HG03521 (cell line): ENCODE measurements around the gene MTA3.

ENCODE experiments used
- ATAC-seq: cut with Tn5 transposase; IDR thresholded peaks from one replicate; pipeline ENCODE4 v1.9.1; 2021; ENCODE audit warnings: mild to moderate bottlenecking, moderate library complexity; ENCODE audit not compliant: unreplicated experiment

Gene MTA3

GRCh38 chr2:42653908-42654445 lies 85.5 kb downstream of the MTA3 start:
- no peak for ATAC-seq

GRCh38 chr2:42658306-42658705 lies 89.9 kb downstream of the MTA3 start:
- ATAC-seq, result no peak

- ATAC-seq, result no peak
Measured at GRCh38 chr2:42659609-42660008, 91.2 kb downstream of the MTA3 start.

GRCh38 chr2:42663106-42663780 lies 94.8 kb downstream of the MTA3 start:
- peak; percentile 78 for ATAC-seq

- ATAC-seq, result peak; percentile 51
Measured at GRCh38 chr2:42663828-42664227, 95.4 kb downstream of the MTA3 start.

GRCh38 chr2:42673989-42674579 lies 105.7 kb downstream of the MTA3 start:
- ATAC-seq, result no peak

- no peak for ATAC-seq
Measured at GRCh38 chr2:42675815-42676214, 107.4 kb downstream of the MTA3 start.

GRCh38 chr2:42685303-42685702 lies 116.9 kb downstream of the MTA3 start:
- ATAC-seq, result no peak

GRCh38 chr2:42693013-42693615 lies 124.7 kb downstream of the MTA3 start:
- ATAC-seq, result no peak

- ATAC-seq, result no peak
Measured at GRCh38 chr2:42693688-42694479, 125.5 kb downstream of the MTA3 start.

- ATAC-seq, result no peak
Measured at GRCh38 chr2:42696987-42697386, 128.6 kb downstream of the MTA3 start.

- no peak for ATAC-seq
Measured at GRCh38 chr2:42698940-42699339, 130.5 kb downstream of the MTA3 start.

- no peak for ATAC-seq
Measured at GRCh38 chr2:42706836-42707235, 138.4 kb downstream of the MTA3 start.

- ATAC-seq, result no peak
Measured at GRCh38 chr2:42708179-42708578, 139.7 kb downstream of the MTA3 start.

- ATAC-seq, result no peak
Measured at GRCh38 chr2:42711896-42712295, 143.5 kb downstream of the MTA3 start.

GRCh38 chr2:42712934-42713333 lies 144.5 kb downstream of the MTA3 start:
- ATAC-seq, result no peak

- no peak for ATAC-seq
Measured at GRCh38 chr2:42713920-42714319, 145.5 kb downstream of the MTA3 start.

- no peak for ATAC-seq
Measured at GRCh38 chr2:42714686-42715085, 146.3 kb downstream of the MTA3 start.

GRCh38 chr2:42721898-42722297 lies 153.5 kb downstream of the MTA3 start:
- ATAC-seq, result no peak

GRCh38 chr2:42722320-42723190 lies 154.1 kb downstream of the MTA3 start:
- peak; percentile 85 for ATAC-seq
